CD14-positive monocyte (primary cell): ENCODE results near the gene CACNB2. TPM values are rescaled to one million over a fixed set of nuclear protein-coding genes. Genes with fewer than 3 reads are reported as not detected.

Experiments used
- DNase-seq, 3 donors: peaks; one replicate each; pipeline ENCODE4 v3.0.0-alpha.2; 2011 to 2022
- H2AFZ ChIP-seq: 2 replicates; pipeline ENCODE4 v1.6.0; 2012; ENCODE audit warnings: mild to moderate bottlenecking, low read depth, low read length, inconsistent platforms; ENCODE audit not compliant: insufficient read depth, poor library complexity, severe bottlenecking
- H3K27ac ChIP-seq, 2 donors: 1 replicate in 1 of 2; 2 replicates in 1 of 2; pipeline ENCODE4 v1.5.1; 2012 to 2013; ENCODE audit warnings: low read length in 2 of 2, control low read depth in 1 of 2, inconsistent platforms in 1 of 2, low read depth in 1 of 2, mild to moderate bottlenecking in 1 of 2
- H3K27me3 ChIP-seq, 2 donors: one replicate each; pipeline versions ENCODE4 v1.6.0 to v1.6.1; 2011 to 2013; ENCODE audit warnings: low read length in 2 of 2; ENCODE audit not compliant: control insufficient read depth in 2 of 2, insufficient read depth in 2 of 2
- H3K36me3 ChIP-seq, 2 donors: replicated peaks in 1 of 2; 1 replicate in 1 of 2; 2 replicates in 1 of 2; pipeline versions ENCODE4 v1.5.1 to v1.6.1; 2012 to 2013; ENCODE audit warnings: low read length in 2 of 2, control low read depth in 1 of 2, inconsistent platforms in 1 of 2, mild to moderate bottlenecking in 1 of 2; ENCODE audit not compliant: insufficient read depth in 2 of 2, control insufficient read depth in 1 of 2
- H3K4me1 ChIP-seq, 2 donors: 1 replicate in 1 of 2; 2 replicates in 1 of 2; pipeline versions ENCODE4 v1.5.1 to v1.6.1; 2012 to 2013; ENCODE audit warnings: low read length in 2 of 2, control low read depth in 1 of 2, inconsistent platforms in 1 of 2, mild to moderate bottlenecking in 1 of 2, moderate library complexity in 1 of 2; ENCODE audit not compliant: insufficient read depth in 2 of 2, control insufficient read depth in 1 of 2
- H3K4me2 ChIP-seq: replicated peaks from 2 replicates; pipeline ENCODE3; 2012; ENCODE audit warnings: low read length, moderate library complexity, mild to moderate bottlenecking; ENCODE audit not compliant: poor library complexity, severe bottlenecking; ENCODE audit errors: extremely low read depth
- H3K4me3 ChIP-seq, 3 experiments: fragments of 200-600 bp in 1 of 3; sonication (generic) in 1 of 3; replicated peaks in 1 of 3; 1 replicate in 2 of 3; 2 replicates in 1 of 3; pipeline ENCODE4 v1.5.1; 2011 to 2013; ENCODE audit warnings: low read length in 3 of 3, mild to moderate bottlenecking in 3 of 3, control low read depth in 2 of 3, low read depth in 2 of 3, inconsistent platforms in 1 of 3, moderate library complexity in 1 of 3
- H3K79me2 ChIP-seq: 2 replicates; pipeline ENCODE4 v1.6.0; 2012; ENCODE audit warnings: mild to moderate bottlenecking, control low read depth, inconsistent platforms, low read length, moderate library complexity; ENCODE audit not compliant: insufficient read depth
- H3K9ac ChIP-seq: 2 replicates; pipeline ENCODE4 v1.6.0; 2017; ENCODE audit warnings: low read length, mild to moderate bottlenecking; ENCODE audit not compliant: insufficient read depth, poor library complexity, severe bottlenecking
- H3K9me3 ChIP-seq, 2 donors: replicated peaks in 1 of 2; 1 replicate in 1 of 2; 2 replicates in 1 of 2; pipeline versions ENCODE4 v1.5.1 to v1.6.1; 2012 to 2013; ENCODE audit warnings: low read length in 2 of 2, control low read depth in 1 of 2; ENCODE audit not compliant: control insufficient read depth in 1 of 2, insufficient read depth in 1 of 2
- H4K20me1 ChIP-seq: 2 replicates; pipeline ENCODE4 v1.6.0; 2012; ENCODE audit warnings: mild to moderate bottlenecking, low read length, control low read depth, moderate library complexity; ENCODE audit not compliant: insufficient read depth
- H3K27ac Mint-ChIP-seq, 7 donors: one replicate each; pipeline ENCODE4 v1.8.0; 2020; ENCODE audit warnings: mild to moderate bottlenecking in 7 of 7, mixed read lengths in 7 of 7, moderate library complexity in 6 of 7, inconsistent platforms in 2 of 7
- H3K27me3 Mint-ChIP-seq, 3 donors: one replicate each; pipeline ENCODE4 v1.8.0; 2021 to 2022; ENCODE audit warnings: low read depth in 3 of 3, mild to moderate bottlenecking in 3 of 3, mixed read lengths in 3 of 3, moderate library complexity in 3 of 3, inconsistent platforms in 1 of 3
- H3K36me3 Mint-ChIP-seq, 2 donors: one replicate each; pipeline ENCODE4 v1.8.0; 2020; ENCODE audit warnings: mixed read lengths in 2 of 2, inconsistent platforms in 1 of 2, mild to moderate bottlenecking in 1 of 2
- H3K4me1 Mint-ChIP-seq: one replicate; pipeline ENCODE4 v1.8.0; 2020; ENCODE audit warnings: mild to moderate bottlenecking, mixed read lengths
- H3K4me3 Mint-ChIP-seq, 2 donors: one replicate each; pipeline ENCODE4 v1.8.0; 2020; ENCODE audit warnings: mild to moderate bottlenecking in 2 of 2, mixed read lengths in 2 of 2, moderate library complexity in 1 of 2
- H3K9me3 Mint-ChIP-seq, 7 donors: one replicate each; pipeline ENCODE4 v1.8.0; 2020 to 2022; ENCODE audit warnings: mixed read lengths in 7 of 7, mild to moderate bottlenecking in 6 of 7, moderate library complexity in 6 of 7, inconsistent platforms in 2 of 7
- WGBS: methylation state at CpG from one replicate; pipeline ENCODE4 v1.1.5; 2013; ENCODE audit warnings: missing lambda C conversion rate; ENCODE audit not compliant: insufficient coverage; 5-methylcytosine and 5-hydroxymethylcytosine counted together
- intact Hi-C, 2 donors: fragments of 100-400 bp; cut with micrococcal nuclease; formaldehyde crosslinking; loops; one replicate each; pipeline versions ENCODE4 v1.15.0 to v1.15.1; 2023
- polyA plus RNA-seq, 3 donors: library from polyadenylated mRNA; depleted of rRNA in 1 of 3; unstranded in 2 of 3; stranded (reverse) in 1 of 3; fragments of 300-500 nt in 2 of 3; fragments of >200 nt in 1 of 3; fragmentation: Illumina TruSeq in 2 of 3; gene quantifications; 1 replicate in 2 of 3; 2 replicates in 1 of 3; pipeline ENCODE4 v1.2.3, GENCODE V29; 2012 to 2021
- TF ChIP-seq, protein P1 (sequence below): fragments of 200-600 bp; IDR thresholded peaks from one replicate; pipeline ENCODE4 v1.8.0; 2022; ENCODE audit warnings: antibody characterized with exemption, mild to moderate bottlenecking

The CACNB2 gene
- polyA plus RNA-seq, 3 donors, result 0.05 TPM; not detected in 2

DNA sequence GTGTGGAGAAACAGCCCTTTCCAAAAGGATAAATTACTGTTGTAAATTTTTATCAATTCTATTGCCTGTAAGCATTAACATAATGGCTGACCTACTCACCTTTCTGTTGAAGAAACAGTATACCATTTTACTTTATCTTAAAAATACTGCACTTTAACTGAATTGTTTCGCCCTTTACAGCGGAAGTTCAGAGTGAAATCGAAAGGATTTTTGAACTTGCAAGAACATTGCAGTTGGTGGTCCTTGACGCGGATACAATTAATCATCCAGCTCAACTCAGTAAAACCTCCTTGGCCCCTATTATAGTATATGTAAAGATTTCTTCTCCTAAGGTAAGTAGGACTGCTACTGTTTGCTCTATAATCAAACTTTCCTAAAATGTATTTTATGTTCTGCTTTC lies 393.7 kb downstream of the CACNB2 start:
- no peaks in the 10 kb centered on the region for H3K9me3 ChIP-seq
- no peak overlapping the region for H3K4me2 ChIP-seq
- no peaks in the 10 kb centered on the region for H4K20me1 ChIP-seq
- H3K9ac ChIP-seq, result no peak overlapping the region
- no peak overlapping the region for H2AFZ ChIP-seq
- no peak overlapping the region for H3K27ac ChIP-seq
- 100% methylated on average over 2 of the region's 5 CpGs for WGBS
- intact Hi-C loops, result no loop called here
- peaks cover under 1 to 3% of the 10 kb centered on the region in 2 donors for H3K36me3 ChIP-seq
- no peaks in the 10 kb centered on the region for H3K27me3 ChIP-seq
- Mint-ChIP-seq H3K4me3 (no peak overlapping the region), H3K9me3 (peaks cover 0 to 5% (median 3%) of the 10 kb centered on the region in 7 donors), H3K4me1 (no peaks in the 10 kb centered on the region), H3K36me3 (peaks cover 8 to 9% of the 10 kb centered on the region in 2 donors), H3K27ac (no peak overlapping the region), H3K27me3 (peaks cover 0 to 1% (median 0%) of the 10 kb centered on the region in 3 donors)
- TF ChIP-seq, protein P1, sequence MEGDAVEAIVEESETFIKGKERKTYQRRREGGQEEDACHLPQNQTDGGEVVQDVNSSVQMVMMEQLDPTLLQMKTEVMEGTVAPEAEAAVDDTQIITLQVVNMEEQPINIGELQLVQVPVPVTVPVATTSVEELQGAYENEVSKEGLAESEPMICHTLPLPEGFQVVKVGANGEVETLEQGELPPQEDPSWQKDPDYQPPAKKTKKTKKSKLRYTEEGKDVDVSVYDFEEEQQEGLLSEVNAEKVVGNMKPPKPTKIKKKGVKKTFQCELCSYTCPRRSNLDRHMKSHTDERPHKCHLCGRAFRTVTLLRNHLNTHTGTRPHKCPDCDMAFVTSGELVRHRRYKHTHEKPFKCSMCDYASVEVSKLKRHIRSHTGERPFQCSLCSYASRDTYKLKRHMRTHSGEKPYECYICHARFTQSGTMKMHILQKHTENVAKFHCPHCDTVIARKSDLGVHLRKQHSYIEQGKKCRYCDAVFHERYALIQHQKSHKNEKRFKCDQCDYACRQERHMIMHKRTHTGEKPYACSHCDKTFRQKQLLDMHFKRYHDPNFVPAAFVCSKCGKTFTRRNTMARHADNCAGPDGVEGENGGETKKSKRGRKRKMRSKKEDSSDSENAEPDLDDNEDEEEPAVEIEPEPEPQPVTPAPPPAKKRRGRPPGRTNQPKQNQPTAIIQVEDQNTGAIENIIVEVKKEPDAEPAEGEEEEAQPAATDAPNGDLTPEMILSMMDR, result no peak
- no peaks in the 10 kb centered on the region for H3K4me1 ChIP-seq
- no peak for DNase-seq
- H3K4me3 ChIP-seq, result no peak overlapping the region
- no peaks in the 10 kb centered on the region for H3K79me2 ChIP-seq

DNA sequence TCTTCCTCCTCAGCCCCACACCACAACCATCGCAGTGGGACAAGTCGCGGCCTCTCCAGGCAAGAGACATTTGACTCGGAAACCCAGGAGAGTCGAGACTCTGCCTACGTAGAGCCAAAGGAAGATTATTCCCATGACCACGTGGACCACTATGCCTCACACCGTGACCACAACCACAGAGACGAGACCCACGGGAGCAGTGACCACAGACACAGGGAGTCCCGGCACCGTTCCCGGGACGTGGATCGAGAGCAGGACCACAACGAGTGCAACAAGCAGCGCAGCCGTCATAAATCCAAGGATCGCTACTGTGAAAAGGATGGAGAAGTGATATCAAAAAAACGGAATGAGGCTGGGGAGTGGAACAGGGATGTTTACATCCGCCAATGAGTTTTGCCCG lies 399.1 kb downstream of the CACNB2 start:
- WGBS, result 98% methylated on average over 20 of the region's 22 CpGs
- Histone ChIP-seq H3K79me2 (no peaks in the 10 kb centered on the region), H3K36me3 (peaks cover 13 to 35% of the 10 kb centered on the region in 2 donors), H4K20me1 (no peaks in the 10 kb centered on the region), H3K27ac (no peak overlapping the region), H3K9me3 (no peaks in the 10 kb centered on the region), H2AFZ (no peak overlapping the region), H3K4me1 (no peaks in the 10 kb centered on the region), H3K4me3 (no peak overlapping the region), H3K4me2 (no peak overlapping the region), H3K9ac (no peak overlapping the region), H3K27me3 (no peaks in the 10 kb centered on the region)
- intact Hi-C loops, result no loop called here
- Mint-ChIP-seq H3K27ac (no peak overlapping the region), H3K36me3 (peaks cover 31 to 35% of the 10 kb centered on the region in 2 donors), H3K27me3 (peaks cover 0 to 5% (median 0%) of the 10 kb centered on the region in 3 donors), H3K4me3 (no peak overlapping the region), H3K9me3 (no peaks in the 10 kb centered on the region), H3K4me1 (no peaks in the 10 kb centered on the region)
- TF ChIP-seq, protein P1, result no peak
- no peak for DNase-seq
